K562 (cell line): ENCODE measurements around the gene ACOX1. TPM values are rescaled to one million over a fixed set of nuclear protein-coding genes. Genes with fewer than 3 reads are reported as not detected.
A peak's percentile ranks its signal among the peaks of the same experiment; 100 is the strongest.

Source experiments
- ATAC-seq: fragments of 200-7000 bp; cut with Tn5 transposase; 3 replicates; pipeline ENCODE4 v1.9.1; 2020; ENCODE audit warnings: moderate library complexity
- BruUV-seq: library from RNA; stranded (reverse); fragments of 400-500 nt; replicated peaks from 2 replicates; lab custom pipeline; 2021; lab: Mats Ljungman, UMichigan
- CTCF ChIA-PET: fragments of 300-600 bp; formaldehyde crosslinking; extraction: SDS; loops from one replicate; lab custom pipeline; 2021; ENCODE audit warnings: low intra/inter-chr PET ratio; lab: Yijun Ruan, JAX
- POLR2A ChIA-PET: fragments of 300-600, 350-650 bp; sonication (Branson Sonifier 250); formaldehyde crosslinking; extraction: SDS; loops from one replicate; lab custom pipeline; 2021; ENCODE audit warnings: antibody characterized with exemption, inconsistent platforms; lab: Yijun Ruan, JAX
- DNase-seq, 4 experiments: peaks; one replicate each; pipeline versions ENCODE4 v3.0.0 to v3.0.0-alpha.2; 2011 to 2018; ENCODE audit warnings: low spot score in 3 of 4, mixed read lengths in 3 of 4; ENCODE audit errors: extremely low read depth in 1 of 4
- FAIRE-seq: peaks from 2 replicates; lab custom pipeline; 2011; peaks lifted over from hg19 to GRCh38; lab: Jason Lieb, UNC
- H2AFZ ChIP-seq: 2 replicates; pipeline ENCODE4 v1.6.0; 2011; ENCODE audit warnings: low read depth, low read length, control low read depth, inconsistent platforms
- H3K27ac ChIP-seq: fragments of 200-600 bp; 3 replicates; pipeline ENCODE4 v1.8.0; 2011; ENCODE audit warnings: low read depth, mild to moderate bottlenecking, control low read depth, inconsistent platforms, low read length, moderate library complexity, mixed read lengths; ENCODE audit errors: extremely low read depth
- H3K27me3 ChIP-seq, 2 experiments: fragments of 300-600 bp in 1 of 2; 2 replicates in 1 of 2; 3 replicates in 1 of 2; pipeline versions ENCODE4 v1.6.0 to v1.8.0; 2011; ENCODE audit warnings: inconsistent platforms in 2 of 2, low read length in 2 of 2, mild to moderate bottlenecking in 1 of 2, mixed read lengths in 1 of 2, moderate library complexity in 1 of 2; ENCODE audit not compliant: control insufficient read depth in 2 of 2, insufficient read depth in 2 of 2
- H3K36me3 ChIP-seq: fragments of 300-600 bp; 3 replicates; pipeline ENCODE4 v1.8.0; 2011; ENCODE audit warnings: mild to moderate bottlenecking, low read length, inconsistent platforms; ENCODE audit not compliant: control insufficient read depth, insufficient read depth
- H3K4me1 ChIP-seq, 2 experiments: fragments of 200-600 bp in 1 of 2; replicated peaks in 1 of 2; 2 replicates in 1 of 2; 3 replicates in 1 of 2; pipeline versions ENCODE4 v1.5.1 to v1.8.0; 2011; ENCODE audit warnings: inconsistent platforms in 2 of 2, low read length in 2 of 2, mild to moderate bottlenecking in 1 of 2, mixed read lengths in 1 of 2, moderate library complexity in 1 of 2; ENCODE audit not compliant: control insufficient read depth in 2 of 2, insufficient read depth in 2 of 2
- H3K4me2 ChIP-seq: 2 replicates; pipeline ENCODE4 v1.6.1; 2011; ENCODE audit warnings: low read length, control low read depth, inconsistent platforms, mixed read lengths; ENCODE audit not compliant: insufficient read depth
- H3K4me3 ChIP-seq: fragments of 200-600 bp; sonication (generic), shearing (Covaris generic); 2 replicates; pipeline ENCODE4 v1.5.1; 2016; ENCODE audit warnings: control low read depth, inconsistent platforms
- H3K79me2 ChIP-seq: fragments of 200-600 bp; 3 replicates; pipeline ENCODE4 v1.8.0; 2011; ENCODE audit warnings: low read length, inconsistent platforms; ENCODE audit not compliant: control insufficient read depth, insufficient read depth
- H3K9ac ChIP-seq, 2 experiments: 2 replicates each; pipeline versions ENCODE4 v1.6.0 to v1.6.1; 2011; ENCODE audit warnings: low read depth in 2 of 2, low read length in 2 of 2, control low read depth in 1 of 2, inconsistent platforms in 1 of 2, mild to moderate bottlenecking in 1 of 2, mixed read lengths in 1 of 2; ENCODE audit not compliant: insufficient read depth in 1 of 2
- H3K9me1 ChIP-seq: one replicate; pipeline ENCODE4 v1.6.0; 2011; ENCODE audit warnings: inconsistent platforms, mild to moderate bottlenecking, low read length, moderate library complexity; ENCODE audit not compliant: control insufficient read depth, insufficient read depth
- H3K9me3 ChIP-seq: replicated peaks from 2 replicates; pipeline ENCODE4 v1.5.1; 2011; ENCODE audit warnings: low read depth, low read length, inconsistent platforms; ENCODE audit not compliant: control insufficient read depth, insufficient read depth
- H4K20me1 ChIP-seq: replicated peaks from 2 replicates; pipeline ENCODE4 v1.6.1; 2011; ENCODE audit warnings: low read length, inconsistent platforms, mixed read lengths; ENCODE audit not compliant: control insufficient read depth, insufficient read depth
- COPS2 ChIP-seq: fragments of 450-650 bp; conservative IDR thresholded peaks from 2 replicates; pipeline ENCODE4 v1.6.1; 2016; ENCODE audit warnings: mild to moderate bottlenecking, moderate library complexity
- ELK3 ChIP-seq: fragments of 450-650 bp; formaldehyde crosslinking; IDR thresholded peaks from 2 replicates; pipeline ENCODE4 v1.4.0; 2020; ENCODE audit warnings: mild to moderate bottlenecking
- NBN ChIP-seq: fragments of 450-650 bp; IDR thresholded peaks from 2 replicates; pipeline ENCODE4 v1.6.1; 2016; ENCODE audit warnings: low read depth, mild to moderate bottlenecking
- PCBP1 ChIP-seq: fragments of 200-400 bp; formaldehyde crosslinking; IDR thresholded peaks from 2 replicates; pipeline ENCODE4 v1.6.1; 2018; ENCODE audit warnings: mild to moderate bottlenecking, low read depth, low read length; ENCODE audit not compliant: poor library complexity, severe bottlenecking
- PHF21A ChIP-seq: fragments of 450-650 bp; IDR thresholded peaks from 2 replicates; pipeline ENCODE4 v1.6.1; 2017; ENCODE audit warnings: low read depth, borderline replicate concordance
- TSHZ1 ChIP-seq: fragments of 250-450 bp; sonication (Bioruptor Pico); IDR thresholded peaks from 2 replicates; pipeline ENCODE4 v1.4.0; 2020; ENCODE audit warnings: mild to moderate bottlenecking, moderate library complexity
- ZBTB12 ChIP-seq: fragments of 250-450 bp; sonication (Bioruptor Pico); IDR thresholded peaks from 2 replicates; pipeline ENCODE4 v1.4.0; 2020
- ZNF830 ChIP-seq: fragments of 250-450 bp; sonication (Bioruptor Pico); IDR thresholded peaks from 2 replicates; pipeline ENCODE4 v1.5.0; 2021; ENCODE audit warnings: mild to moderate bottlenecking
- ZSCAN32 ChIP-seq: fragments of 450-650 bp; formaldehyde crosslinking; IDR thresholded peaks from 2 replicates; pipeline ENCODE4 v1.4.0; 2020; ENCODE audit warnings: mild to moderate bottlenecking, moderate library complexity
- WGBS: fragments of 100-300 bp; shearing (Covaris generic); methylation state at CpG from one replicate; pipeline ENCODE4 v1.1.6; 2016; ENCODE audit warnings: low coverage, mixed read lengths; ENCODE audit not compliant: insufficient coverage; ENCODE audit errors: missing lambda C conversion rate; 5-methylcytosine and 5-hydroxymethylcytosine counted together
- in situ Hi-C: fragments of 300-500 bp; cut with MboI; formaldehyde crosslinking; loops from 4 replicates; pipeline ENCODE4 v1.15.0; 2018; ENCODE audit warnings: inconsistent platforms, mixed read lengths
- intact Hi-C: fragments of 100-400 bp; cut with micrococcal nuclease; formaldehyde crosslinking; loops from 2 replicates; pipeline ENCODE4 v1.14.2; 2022
- polyA plus RNA-seq, 8 experiments: library from polyadenylated mRNA; depleted of rRNA in 4 of 8; stranded (reverse) in 5 of 8; unstranded in 3 of 8; fragments of >200 nt; fragmentation: Nextera tagmentation in 2 of 8; fragmentation: Illumina TruSeq in 1 of 8; extraction: Ambion mirVana in 2 of 8; extraction: Trizol in 1 of 8; gene quantifications; 2 replicates each; pipeline versions ENCODE4 v1.2.1 to v1.2.3, GENCODE V29; 2011 to 2014; ENCODE audit warnings: inconsistent platforms in 1 of 8, missing spikeins in 1 of 8
- total RNA-seq, 7 experiments: library from RNA; depleted of rRNA in 6 of 7; stranded (reverse); fragments of >200 nt in 6 of 7; fragmentation: Illumina TruSeq in 2 of 7; extraction: Trizol in 2 of 7; gene quantifications; 2 replicates each; pipeline versions ENCODE4 v1.2.1 to v1.2.3, GENCODE V29; 2011 to 2021; ENCODE audit warnings: low replicate concordance in 1 of 7
- TF ChIP-seq, protein P1 (sequence below): fragments of 250-450 bp; sonication (Bioruptor Pico); IDR thresholded peaks from 2 replicates; pipeline ENCODE4 v1.9.0; 2021; ENCODE audit warnings: mild to moderate bottlenecking

Gene ACOX1
- total and polyA plus RNA-seq, 9 of the 15 experiments (the other 6 are each of a cell fraction or from before 2014, with no cell fraction given): 7.8 to 24.1 (median 14.5) TPM

GRCh38 chr17:75910699-75911098, 68.3 kb downstream of the ACOX1 start:
- Histone ChIP-seq H3K27ac (no peak overlapping the region), H3K9ac (peak overlapping the region in 1 of 2 experiments; percentile 11; a peak in 1 of 4 replicates), H2AFZ (no peak overlapping the region; the same call in 1 of the 2 replicates), H3K4me3 (no peak overlapping the region), H3K9me1 (no peaks in the 10 kb centered on the region), H3K79me2 (no peaks in the 10 kb centered on the region), H3K4me1 (peaks cover 4 to 40% of the 10 kb centered on the region in 2 experiments; a peak in 3 of 5 replicates), H4K20me1 (no peaks in the 10 kb centered on the region), H3K4me2 (no peak overlapping the region), H3K27me3 (no peaks in the 10 kb centered on the region), H3K36me3 (peaks cover 3% of the 10 kb centered on the region; the same call in 1 of the 3 replicates), H3K9me3 (no peaks in the 10 kb centered on the region)
- ChIA-PET CTCF (no interaction called here), POLR2A (interaction anchor here (0.6 to 2.0 kb wide), 10 partner anchors 10 to 131 kb away, joined by 3 to 8 read pairs (median 4); partner anchors contain the start of gene TRIM65)
- DNase-seq (peak in 1 of 4 experiments; percentile 25), ATAC-seq (peak; percentile 78), FAIRE-seq (peak; percentile 44)
- no peak for TF ChIP-seq ZBTB12 (CRISPR knock-in tag)
- TF ChIP-seq, protein P1, sequence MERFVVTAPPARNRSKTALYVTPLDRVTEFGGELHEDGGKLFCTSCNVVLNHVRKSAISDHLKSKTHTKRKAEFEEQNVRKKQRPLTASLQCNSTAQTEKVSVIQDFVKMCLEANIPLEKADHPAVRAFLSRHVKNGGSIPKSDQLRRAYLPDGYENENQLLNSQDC: no peak
- no peak for TF ChIP-seq ZSCAN32 (CRISPR knock-in tag)
- TF ChIP-seq COPS2: no peak
- TF ChIP-seq TSHZ1: no peak
- no peak for TF ChIP-seq ELK3 (CRISPR knock-in tag)
- TF ChIP-seq ZNF830 (CRISPR knock-in tag): no peak
- TF ChIP-seq PCBP1: no peak
- no peak for TF ChIP-seq PHF21A
- TF ChIP-seq NBN: no peak
- BruUV-seq: no TSS peak
- 46% methylated on average over 5 of the region's 6 CpGs for WGBS
- intact Hi-C loops: no loop called here
- in situ Hi-C loops: loop anchor here (5.0 kb wide), 1 partner anchor 382 kb away; no protein-coding TSS in a partner anchor
